NOMO-1 treated with dmso at 0.1 percent for 144 hours (cell line): Measurements from ENCODE around the gene TEKTIP1.
"Not testable (repeated sequence)": the region's sequence is repeated elsewhere in the genome, so short reads cannot be mapped to it uniquely, and the experiment has no call there.

Source experiments
- DNase-seq: peaks from one replicate; lab custom pipeline; 2025; ENCODE audit not compliant: unreplicated experiment; lab: John Stamatoyannopoulos, UW

TEKTIP1 gene

GRCh38 chr19:3507371-3508120 is 31.4 kb upstream of the TEKTIP1 start:
- no peak for DNase-seq

- not testable (repeated sequence) for DNase-seq
These were observed 30.8 kb upstream of the TEKTIP1 start for GRCh38 chr19:3508121-3508661.

- DNase-seq, result no peak
These were observed 30.0 kb upstream of the TEKTIP1 start for GRCh38 chr19:3508771-3509535.

- DNase-seq, result no peak
These were observed 29.4 kb upstream of the TEKTIP1 start for GRCh38 chr19:3509566-3509989.

GRCh38 chr19:3510727-3511126 is 28.2 kb upstream of the TEKTIP1 start:
- DNase-seq, result no peak

GRCh38 chr19:3511506-3512251 is 27.3 kb upstream of the TEKTIP1 start:
- no peak for DNase-seq

GRCh38 chr19:3512562-3513228 is 26.3 kb upstream of the TEKTIP1 start:
- DNase-seq, result no peak

- DNase-seq, result no peak
These were observed 25.5 kb upstream of the TEKTIP1 start for GRCh38 chr19:3513229-3514140.

- DNase-seq, result no peak
These were observed 24.0 kb upstream of the TEKTIP1 start for GRCh38 chr19:3514930-3515329.

- no peak for DNase-seq
These were observed 23.0 kb upstream of the TEKTIP1 start for GRCh38 chr19:3515891-3516422.

GRCh38 chr19:3516675-3517207 is 22.2 kb upstream of the TEKTIP1 start:
- no peak for DNase-seq

GRCh38 chr19:3517638-3518037 is 21.3 kb upstream of the TEKTIP1 start:
- DNase-seq, result no peak

GRCh38 chr19:3518255-3518654 is 20.7 kb upstream of the TEKTIP1 start:
- no peak for DNase-seq

- DNase-seq, result no peak
These were observed 20.3 kb upstream of the TEKTIP1 start for GRCh38 chr19:3518659-3519058.

GRCh38 chr19:3519126-3519525 is 19.8 kb upstream of the TEKTIP1 start:
- DNase-seq, result no peak

GRCh38 chr19:3520166-3521103 is 18.5 kb upstream of the TEKTIP1 start:
- no peak for DNase-seq

GRCh38 chr19:3521104-3521445 is 17.9 kb upstream of the TEKTIP1 start:
- no peak for DNase-seq
